ENCODE measurements around the gene RAB15. TPM values are rescaled to one million over a fixed set of nuclear protein-coding genes. Genes with fewer than 3 reads are reported as not detected.

Gene RAB15
- total RNA-seq (24.9 and 26.7 TPM in 2 replicates), polyA plus RNA-seq (33.3 and 34.3 TPM in 2 replicates), polyA minus RNA-seq (27.6 and 32.9 TPM in 2 replicates), Bru-seq, nascent RNA (percentile 46 among the genes with signal in this experiment), BruChase-seq, experiment 1, labeled RNA remaining after a 6-hour chase (percentile 67 among the genes with signal in this experiment), BruChase-seq, experiment 2, labeled RNA remaining after a 2-hour chase (percentile 55 among the genes with signal in this experiment)
- 23.0 and 27.4 TPM in 2 replicates for polyA plus RNA-seq (2011; cell fraction: cytosol; rRNA removed)
- 52.6 and 56.8 TPM in 2 replicates for polyA plus RNA-seq (2011; cell fraction: nucleus; rRNA removed)
- 18.9 and 19.7 TPM in 2 replicates for polyA plus RNA-seq (2012)
- not detected for polyA minus RNA-seq (2011; cell fraction: cytosol; rRNA and poly(A)+ RNA removed)
- 11.0 and 13.8 TPM in 2 replicates for polyA minus RNA-seq (2011; cell fraction: nucleus; rRNA and poly(A)+ RNA removed)
- long read RNA-seq, transcript RAB15-207 (8 exons, 3,518 nt) = minor isoform, 5 of 72 reads
- long read RNA-seq, transcript RAB15-203 (7 exons, 3,515 nt) = major isoform, 46 of 72 reads
- long read RNA-seq, partial matches to known transcripts = 3 of 72 reads
- long read RNA-seq, other reads (novel, unspliced or antisense) = 17 of 72 reads

DNA sequence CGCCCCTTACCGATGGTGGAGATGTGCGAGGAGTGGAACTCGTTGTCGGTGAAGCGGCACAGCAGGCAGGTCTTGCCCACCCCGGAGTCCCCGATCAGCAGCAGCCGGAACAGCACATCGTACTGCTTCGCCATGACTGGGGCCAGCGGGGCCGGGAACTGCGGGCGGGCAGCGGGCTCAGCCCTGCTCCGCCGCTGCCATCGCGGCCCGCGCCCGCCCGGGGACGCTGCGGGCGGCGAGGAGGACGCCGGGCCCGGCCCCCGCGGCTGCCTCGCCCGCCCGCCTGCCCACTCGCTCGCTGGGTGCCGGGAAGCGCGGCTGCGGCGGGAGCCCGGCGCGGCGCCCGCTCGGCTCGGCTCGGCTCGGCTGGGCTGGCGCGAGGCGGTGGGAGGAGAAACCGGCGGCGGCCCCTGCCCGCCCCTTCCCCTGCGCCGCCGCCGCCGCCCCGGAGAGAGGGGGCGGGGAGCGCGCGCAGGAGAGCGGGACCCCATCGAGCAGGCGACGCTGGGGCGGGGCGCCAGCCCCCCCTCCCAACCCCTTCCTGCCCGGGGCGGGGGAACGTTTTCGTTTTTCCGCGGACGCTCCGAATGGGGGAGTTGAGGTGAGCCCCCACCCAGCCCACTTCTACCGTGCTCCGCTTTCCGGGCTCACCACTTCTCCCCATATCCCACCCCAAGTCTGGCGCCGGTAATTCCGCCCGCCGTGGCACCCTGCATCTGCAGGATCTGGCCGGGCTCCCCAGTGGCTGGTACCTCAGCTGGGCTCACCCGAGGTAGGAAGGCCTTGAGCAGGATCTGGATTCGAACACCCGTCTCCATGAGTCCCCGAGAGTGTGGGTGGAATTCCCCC is at the start of gene RAB15:
Gene RAB15, minus strand, starts transcription at position 394 of the 849 bp plus-strand sequence. Its CDS starts 260 bp downstream, at position 134.
- DNase-seq (ENCODE audit: low read depth, low spot score) (peak; percentile 33), FAIRE-seq (peak; percentile 4)
- BruUV-seq (replicated peaks) = no TSS peak
- H3K4me3 ChIP-seq (replicated peaks in 1 of 3; ENCODE audit: insufficient read depth in 1 of 3, low read depth in 1 of 3, low read length in 3 of 3) = peak within 1 kb of the TSS; percentile 61 to 88 (median 65)
- CTCF ChIA-PET = no interaction called here
- H3K27me3 ChIP-seq (ENCODE audit: control insufficient read depth in 2 of 2, insufficient read depth in 2 of 2, low read length in 2 of 2) = no peaks in the 10 kb centered on the region
- no peak within 1 kb of the TSS for H3K27ac ChIP-seq (ENCODE audit: insufficient read depth, low read depth, low read length)
- no peaks in the 10 kb centered on the region for H3K79me2 ChIP-seq (ENCODE audit: control insufficient read depth, insufficient read depth, low read length)
- H4K20me1 ChIP-seq (replicated peaks; ENCODE audit: control insufficient read depth, extremely low read depth, insufficient read depth, low read length) = no peaks in the 10 kb centered on the region
- TF ChIP-seq, protein P1, sequence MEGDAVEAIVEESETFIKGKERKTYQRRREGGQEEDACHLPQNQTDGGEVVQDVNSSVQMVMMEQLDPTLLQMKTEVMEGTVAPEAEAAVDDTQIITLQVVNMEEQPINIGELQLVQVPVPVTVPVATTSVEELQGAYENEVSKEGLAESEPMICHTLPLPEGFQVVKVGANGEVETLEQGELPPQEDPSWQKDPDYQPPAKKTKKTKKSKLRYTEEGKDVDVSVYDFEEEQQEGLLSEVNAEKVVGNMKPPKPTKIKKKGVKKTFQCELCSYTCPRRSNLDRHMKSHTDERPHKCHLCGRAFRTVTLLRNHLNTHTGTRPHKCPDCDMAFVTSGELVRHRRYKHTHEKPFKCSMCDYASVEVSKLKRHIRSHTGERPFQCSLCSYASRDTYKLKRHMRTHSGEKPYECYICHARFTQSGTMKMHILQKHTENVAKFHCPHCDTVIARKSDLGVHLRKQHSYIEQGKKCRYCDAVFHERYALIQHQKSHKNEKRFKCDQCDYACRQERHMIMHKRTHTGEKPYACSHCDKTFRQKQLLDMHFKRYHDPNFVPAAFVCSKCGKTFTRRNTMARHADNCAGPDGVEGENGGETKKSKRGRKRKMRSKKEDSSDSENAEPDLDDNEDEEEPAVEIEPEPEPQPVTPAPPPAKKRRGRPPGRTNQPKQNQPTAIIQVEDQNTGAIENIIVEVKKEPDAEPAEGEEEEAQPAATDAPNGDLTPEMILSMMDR (IDR thresholded peaks at IDR 0.05; ENCODE audit: extremely low read depth in 1 of 2, insufficient read depth in 1 of 2, low read depth in 1 of 2, low read length in 2 of 2) = no peak
- no peak for TF ChIP-seq FOS (IDR thresholded peaks at IDR 0.05; ENCODE audit: borderline replicate concordance, insufficient read depth, low read length)
- no peak for TF ChIP-seq MYC (IDR thresholded peaks at IDR 0.05; ENCODE audit: low read depth, low read length)
- TF ChIP-seq GATA2 (IDR thresholded peaks at IDR 0.05; ENCODE audit: insufficient read depth, insufficient read length, low read depth, low read length) = no peak
- TF ChIP-seq JUN (IDR thresholded peaks at IDR 0.05; ENCODE audit: borderline replicate concordance, insufficient read depth, insufficient read length, low read depth) = no peak
- no peak for TF ChIP-seq POLR2AphosphoS5 (IDR thresholded peaks at IDR 0.05; ENCODE audit: insufficient read depth, low read depth, low read length)
- TF ChIP-seq, protein P2, sequence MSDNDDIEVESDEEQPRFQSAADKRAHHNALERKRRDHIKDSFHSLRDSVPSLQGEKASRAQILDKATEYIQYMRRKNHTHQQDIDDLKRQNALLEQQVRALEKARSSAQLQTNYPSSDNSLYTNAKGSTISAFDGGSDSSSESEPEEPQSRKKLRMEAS (IDR thresholded peaks at IDR 0.05; ENCODE audit: insufficient read depth, insufficient read length) = no peak
- no peak for TF ChIP-seq POLR2A (IDR thresholded peaks at IDR 0.05; ENCODE audit: low read depth, low read length)
- no peak for TF ChIP-seq EZH2 (IDR thresholded peaks at IDR 0.05; ENCODE audit: borderline replicate concordance, low read depth, low read length, severe bottlenecking)
- intact Hi-C loops (cut with micrococcal nuclease) = loop anchor here (1.0 kb wide), 1 partner anchor 14 kb away; the partner anchor contains the start of gene FNTB
- H3K4me2 ChIP-seq (ENCODE audit: insufficient read depth, low read length) = peak within 1 kb of the TSS; percentile 87
- H3K9ac ChIP-seq (replicated peaks; ENCODE audit: extremely low read depth, insufficient read depth, low read length) = peak within 1 kb of the TSS; percentile 50
- dilution Hi-C loops (cut with MboI; ENCODE audit: extremely low pct_ligation_motif_present, low sequenced_read_pairs) = no loop called here
- H3K9me3 ChIP-seq (replicated peaks; ENCODE audit: control insufficient read depth, insufficient read depth, low read length) = no peaks in the 10 kb centered on the region
- H3K4me1 ChIP-seq (ENCODE audit: control insufficient read depth, extremely low read depth, insufficient read depth, low read length) = peaks cover 6% of the 10 kb centered on the region
- H3K9me1 ChIP-seq (replicated peaks; ENCODE audit: control insufficient read depth, extremely low read depth, insufficient read depth, low read length) = no peaks in the 10 kb centered on the region
- H2AFZ ChIP-seq (ENCODE audit: low read depth, low read length) = peak within 1 kb of the TSS; percentile 96
- no peaks in the 10 kb centered on the region for H3K36me3 ChIP-seq (ENCODE audit: control insufficient read depth in 2 of 2, extremely low read depth in 1 of 2, insufficient read depth in 2 of 2, low read length in 2 of 2)
- POLR2A ChIA-PET = no interaction called here

Data from endothelial cell of umbilical vein (primary cell).